GM21360 (cell line): Measurements from ENCODE around the gene POLR3H.

Experiments
- ATAC-seq: cut with Tn5 transposase; IDR thresholded peaks from one replicate; pipeline ENCODE4 v1.9.1; 2021; ENCODE audit warnings: mild to moderate bottlenecking, moderate library complexity; ENCODE audit not compliant: unreplicated experiment

POLR3H gene

GRCh38 chr22:41488076-41488475 is 56.2 kb downstream of the POLR3H start:
- no peak for ATAC-seq

- ATAC-seq, result no peak
These were observed 57.0 kb downstream of the POLR3H start for GRCh38 chr22:41487037-41487935.

GRCh38 chr22:41485033-41485432 is 59.2 kb downstream of the POLR3H start:
- ATAC-seq, result no peak

GRCh38 chr22:41482319-41482935 is 61.8 kb downstream of the POLR3H start:
- no peak for ATAC-seq

- no peak for ATAC-seq
These were observed 62.3 kb downstream of the POLR3H start for GRCh38 chr22:41481925-41482318.

- no peak for ATAC-seq
These were observed 63.0 kb downstream of the POLR3H start for GRCh38 chr22:41481131-41481830.

- ATAC-seq, result no peak
These were observed 63.9 kb downstream of the POLR3H start for GRCh38 chr22:41480397-41480735.

- no peak for ATAC-seq
These were observed 64.4 kb downstream of the POLR3H start for GRCh38 chr22:41479671-41480396.

GRCh38 chr22:41478891-41479521 is 65.3 kb downstream of the POLR3H start:
- no peak for ATAC-seq

- no peak for ATAC-seq
These were observed 65.8 kb downstream of the POLR3H start for GRCh38 chr22:41478473-41478872.
